Endothelial cell of hepatic sinusoid (primary cell): ENCODE results near the gene HSF4.

Experiments used
- in situ Hi-C: cut with HindIII; loops from 2 replicates; pipeline ENCODE4 v1.10.0; 2017; ENCODE audit warnings: low sequenced_read_pairs

The HSF4 gene

GRCh38 chr16:67199011-67199807, 34.7 kb downstream of the HSF4 start, which contains the start of gene ELMO3:
TSS of gene ELMO3 (plus strand) at chr16:67199131. CDS start at chr16:67199327, 196 bp downstream.
- in situ Hi-C loops: loop anchor here (5.0 kb wide), 1 partner anchor 38 kb away; no protein-coding TSS in a partner anchor

- in situ Hi-C loops: loop anchor here (5.0 kb wide), 1 partner anchor 37 kb away; no protein-coding TSS in a partner anchor
Measured at GRCh38 chr16:67199808-67200198, 35.3 kb downstream of the HSF4 start.

- in situ Hi-C loops: no loop called here
Measured at GRCh38 chr16:67200491-67200890, 35.9 kb downstream of the HSF4 start.

- in situ Hi-C loops: no loop called here
Measured at GRCh38 chr16:67201411-67202345, 37.1 kb downstream of the HSF4 start.

DNA sequence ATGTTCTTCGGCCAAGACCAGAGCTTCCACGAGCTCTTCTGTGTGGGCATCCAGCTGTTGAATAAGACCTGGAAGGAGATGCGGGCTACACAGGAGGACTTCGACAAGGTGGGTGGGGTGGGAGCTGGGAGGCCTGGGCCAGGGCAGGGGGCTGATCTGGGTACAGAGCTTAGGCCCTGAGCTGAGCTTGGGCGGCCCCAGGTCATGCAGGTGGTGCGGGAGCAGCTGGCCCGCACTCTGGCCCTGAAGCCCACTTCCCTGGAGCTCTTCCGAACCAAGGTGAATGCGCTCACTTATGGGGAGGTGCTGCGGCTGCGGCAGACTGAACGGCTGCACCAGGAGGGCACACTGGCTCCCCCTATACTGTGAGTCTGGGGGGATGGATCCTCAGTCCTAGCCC, 37.9 kb downstream of the HSF4 start:
- in situ Hi-C loops: no loop called here

DNA sequence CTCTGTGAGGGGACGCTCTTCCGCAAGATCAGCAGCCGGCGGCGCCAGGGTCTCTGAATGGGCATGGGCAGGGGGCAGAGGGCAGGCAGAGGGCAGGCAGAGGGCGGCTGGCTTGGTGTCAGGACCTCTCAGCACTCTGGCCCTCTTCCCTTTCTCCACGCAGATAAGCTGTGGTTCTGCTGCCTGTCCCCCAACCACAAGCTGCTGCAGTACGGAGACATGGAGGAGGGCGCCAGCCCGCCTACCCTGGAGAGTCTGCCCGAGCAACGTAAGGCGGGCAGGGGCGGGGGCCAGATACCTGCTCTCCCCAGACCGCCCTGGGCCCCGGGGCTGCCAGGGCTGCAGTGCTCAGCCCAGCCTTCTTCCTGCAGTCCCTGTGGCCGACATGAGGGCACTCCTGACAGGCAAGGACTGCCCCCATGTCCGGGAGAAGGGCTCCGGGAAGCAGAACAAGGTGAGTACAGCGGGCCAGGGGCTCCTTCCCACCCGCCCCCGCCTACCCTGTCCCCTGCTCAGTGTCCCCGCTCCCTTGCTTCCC, 38.5 kb downstream of the HSF4 start:
- in situ Hi-C loops: no loop called here

DNA sequence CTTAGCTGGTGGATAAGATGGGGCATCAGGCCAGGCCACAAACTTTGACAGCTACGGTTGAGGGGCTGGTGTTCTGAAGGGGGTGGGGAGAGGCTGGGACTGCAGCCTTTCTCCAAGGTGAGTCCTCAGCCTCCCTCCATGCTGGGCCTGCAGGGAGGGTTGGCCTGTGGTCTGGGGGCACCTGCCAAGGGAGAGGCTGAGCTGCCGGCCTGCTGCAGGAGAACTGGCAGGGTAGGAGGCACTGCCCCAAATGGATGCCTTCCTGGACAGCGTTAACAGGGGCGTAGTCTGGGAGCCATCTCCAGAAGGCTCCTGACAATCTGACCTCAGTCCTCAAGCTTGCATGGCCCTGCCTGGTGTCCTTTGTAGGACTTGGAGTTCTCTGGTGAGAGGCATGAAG, 39.5 kb downstream of the HSF4 start:
- in situ Hi-C loops: no loop called here

DNA sequence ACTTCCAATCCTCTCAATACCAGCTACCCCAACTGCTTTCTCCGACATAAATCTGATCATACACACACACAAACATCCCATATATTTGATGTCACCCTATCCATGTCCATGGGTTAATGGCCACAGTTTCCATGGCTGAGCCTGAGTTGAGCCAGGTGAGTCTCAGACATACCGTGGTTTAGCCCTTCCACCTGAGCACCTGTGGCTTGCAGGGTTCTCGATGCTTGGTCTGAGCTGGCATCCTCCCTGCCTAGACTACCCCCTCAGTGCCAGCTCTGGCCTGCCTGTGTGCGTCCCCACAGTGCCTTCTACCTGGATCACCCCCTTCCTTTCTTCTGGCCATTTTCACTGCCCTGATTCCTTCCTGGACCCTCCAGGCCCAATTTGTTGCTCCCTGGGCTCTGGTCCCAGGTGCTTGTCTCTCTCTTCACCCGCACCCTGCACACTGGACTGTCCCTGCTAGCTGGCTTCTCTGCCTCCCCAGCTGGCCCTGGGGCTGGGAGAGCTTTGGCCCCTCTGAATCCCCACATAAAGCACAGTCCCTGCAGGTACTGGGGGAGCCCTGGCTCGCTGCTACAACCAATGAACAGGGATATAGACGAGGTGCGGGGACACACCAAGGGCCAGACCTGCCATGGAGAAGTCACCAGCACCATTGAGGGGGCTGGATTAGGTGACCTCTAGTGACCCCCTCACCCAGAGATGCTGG, 41.7 kb downstream of the HSF4 start:
- in situ Hi-C loops: no loop called here

- in situ Hi-C loops: no loop called here
Measured at GRCh38 chr16:67206838-67207248, 42.3 kb downstream of the HSF4 start.

DNA sequence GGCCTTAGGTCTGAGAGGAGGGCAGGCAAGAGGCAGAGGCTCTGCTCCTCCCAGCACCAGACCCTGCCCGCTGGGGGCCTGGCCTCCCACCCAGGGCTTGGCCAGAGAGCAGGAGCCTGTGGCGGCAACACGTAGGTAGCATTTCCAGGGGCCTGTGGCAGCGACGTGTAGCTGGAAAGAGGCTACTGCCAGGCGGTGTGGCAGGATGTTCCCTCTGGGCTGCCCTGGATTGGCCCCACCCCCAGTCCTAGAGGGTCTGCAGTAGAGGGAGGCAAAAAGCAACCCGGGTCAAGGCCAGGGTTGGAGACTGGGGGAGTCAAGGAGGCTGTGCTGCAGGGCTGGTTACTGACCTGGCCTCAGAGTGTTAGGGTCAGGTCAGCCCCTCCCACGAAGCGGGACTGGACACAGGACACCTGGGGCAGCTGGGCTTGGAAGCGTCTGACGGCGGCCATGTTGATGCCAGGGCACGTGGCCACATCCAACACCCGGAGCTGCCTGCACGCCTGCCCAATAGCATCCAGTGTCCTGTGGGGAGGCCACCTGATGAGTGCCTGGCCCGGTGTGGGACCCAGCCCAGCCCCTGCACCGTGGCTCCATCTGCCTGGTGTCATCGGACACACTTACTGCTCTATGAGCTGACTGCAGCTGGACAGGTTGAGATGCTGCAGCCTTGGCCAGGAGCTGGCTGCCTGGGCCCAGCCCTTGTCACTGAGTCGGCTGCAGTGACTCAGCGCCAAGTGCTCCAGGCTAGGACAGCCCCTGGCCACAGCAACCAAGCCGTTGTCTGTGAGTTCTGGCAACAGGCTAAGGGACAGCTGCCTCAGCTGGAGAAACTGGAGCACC, 42.9 kb downstream of the HSF4 start:
- in situ Hi-C loops: no loop called here

- in situ Hi-C loops: no loop called here
Measured at GRCh38 chr16:67208154-67208896, 43.8 kb downstream of the HSF4 start.

GRCh38 chr16:67209565-67209964, 45.0 kb downstream of the HSF4 start:
- in situ Hi-C loops: no loop called here

- in situ Hi-C loops: no loop called here
Measured at GRCh38 chr16:67210069-67210937, 45.8 kb downstream of the HSF4 start.

GRCh38 chr16:67211674-67212073, 47.1 kb downstream of the HSF4 start:
- in situ Hi-C loops: no loop called here

DNA sequence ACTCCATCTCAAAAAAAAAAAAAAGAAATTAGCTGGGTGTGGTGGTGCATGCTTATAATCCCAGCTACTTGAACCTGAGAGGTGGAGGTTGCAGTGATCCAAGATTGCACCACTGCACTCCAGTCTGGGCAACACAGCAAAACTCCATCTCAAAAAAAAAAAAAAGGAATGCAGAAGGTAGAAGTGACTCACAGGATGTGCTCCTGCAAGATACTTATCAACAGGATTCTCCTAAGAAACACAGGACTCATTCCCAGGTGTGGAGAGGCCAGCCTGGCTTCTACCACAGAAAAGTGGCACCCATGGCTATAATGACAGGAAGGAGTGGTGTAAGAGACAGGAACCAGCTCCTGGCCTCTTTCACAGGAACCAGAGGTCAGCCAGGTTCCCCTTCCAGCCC, 48.2 kb downstream of the HSF4 start:
- in situ Hi-C loops: no loop called here

DNA sequence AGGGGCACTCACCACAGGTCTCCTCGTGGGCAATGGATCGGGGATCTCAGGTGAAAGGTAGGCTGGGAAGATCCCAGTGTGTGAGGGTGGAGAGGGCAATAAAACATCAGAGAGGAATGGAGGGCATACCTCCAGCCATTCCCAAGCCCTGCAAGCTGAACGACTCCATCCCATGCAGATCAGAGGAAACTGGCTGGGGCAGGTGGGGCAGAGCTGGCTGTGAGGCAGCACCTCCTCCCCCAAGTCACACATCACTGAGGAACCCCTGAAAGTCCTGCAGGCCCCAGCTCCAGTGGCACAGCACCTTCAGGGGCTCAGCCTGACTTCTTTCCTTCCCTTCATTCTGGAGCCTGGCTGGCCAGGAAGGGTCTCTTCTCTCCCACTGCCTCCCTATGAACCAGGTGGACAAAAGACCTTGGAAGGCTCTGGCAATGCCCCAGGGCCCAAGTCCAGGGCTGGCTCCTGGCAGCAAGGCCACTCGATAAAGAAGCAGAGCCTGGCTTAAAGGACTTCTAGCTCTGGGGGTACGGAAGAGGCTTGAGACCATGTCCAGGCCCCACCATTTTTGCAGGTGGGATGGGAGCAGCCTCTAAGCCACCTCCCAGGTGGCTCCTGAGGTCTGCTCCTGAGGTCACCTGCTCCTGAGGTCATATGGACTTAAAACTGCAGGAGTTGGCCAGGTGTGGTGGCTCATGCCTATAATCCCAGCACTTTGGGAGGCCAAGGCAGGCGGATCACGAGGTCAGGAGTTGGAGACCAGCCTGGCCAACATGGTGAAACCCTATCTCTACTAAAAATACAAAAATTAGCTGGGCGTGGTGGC, 48.9 kb downstream of the HSF4 start:
- in situ Hi-C loops: no loop called here

DNA sequence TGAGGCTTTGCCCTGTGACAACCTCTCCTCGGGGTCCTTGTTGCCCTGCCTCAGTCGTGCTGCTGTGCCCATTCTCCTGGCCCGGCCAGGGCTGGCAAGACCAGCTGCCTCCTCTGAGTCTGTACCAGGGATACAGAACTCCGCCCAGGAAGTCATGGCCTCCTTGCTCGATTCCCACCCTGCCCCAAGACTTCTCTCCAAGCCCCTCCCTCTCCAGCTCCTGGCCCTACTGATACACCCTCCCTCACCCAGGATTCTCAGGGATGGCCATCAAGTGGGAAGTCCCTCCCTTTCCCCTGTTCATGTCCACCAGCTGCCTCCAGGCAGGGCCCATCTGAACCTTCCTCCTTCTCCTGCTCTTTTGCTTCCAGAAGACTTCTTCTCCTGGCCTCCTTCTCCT, 51.2 kb downstream of the HSF4 start:
- in situ Hi-C loops: loop anchor here (5.0 kb wide), 2 partner anchors 47 to 83 kb away; no protein-coding TSS in a partner anchor
